ENCODE data around the gene HS3ST3A1. TPM values are rescaled to one million over a fixed set of nuclear protein-coding genes. Genes with fewer than 3 reads are reported as not detected.

HS3ST3A1 gene
- total RNA-seq, 1 donor from 2014 or later: 0.16 TPM

DNA sequence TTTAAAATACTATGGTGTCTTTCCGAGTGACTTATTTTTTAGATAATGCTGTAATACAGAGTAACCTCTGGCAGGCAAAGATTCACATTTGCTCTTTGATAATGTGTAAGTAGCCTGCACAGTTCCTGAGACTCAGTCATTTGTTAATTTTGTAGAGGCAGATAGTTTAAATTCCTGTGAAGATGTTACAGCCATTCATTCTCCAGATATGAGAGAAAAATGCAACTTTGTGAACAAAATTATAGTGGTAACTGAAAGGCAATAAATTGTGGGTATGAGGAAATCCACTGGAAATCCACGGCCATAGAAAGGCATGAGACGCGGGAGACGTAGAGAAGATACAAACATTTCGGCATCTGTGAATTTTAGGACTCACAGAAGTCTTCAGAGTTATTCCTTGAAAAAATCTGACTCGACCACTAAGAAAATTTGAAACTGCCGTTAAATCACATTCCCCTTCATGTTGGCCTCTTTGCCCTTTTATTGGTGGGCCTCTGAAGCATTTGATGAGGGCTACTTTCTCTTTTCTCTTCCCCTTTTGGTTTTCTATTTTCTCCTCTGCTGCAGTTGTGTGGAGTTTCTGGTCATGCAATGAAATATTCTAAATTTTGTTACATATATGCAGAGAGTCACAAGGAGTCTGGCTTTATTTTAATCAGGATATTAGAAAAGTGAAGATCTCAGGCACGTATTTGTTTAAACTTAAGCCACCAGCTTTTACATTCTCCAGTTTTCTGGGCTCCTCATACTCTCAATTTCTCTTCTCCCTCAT, 18.8 kb downstream of the HS3ST3A1 start:
- TF ChIP-seq, protein P1, sequence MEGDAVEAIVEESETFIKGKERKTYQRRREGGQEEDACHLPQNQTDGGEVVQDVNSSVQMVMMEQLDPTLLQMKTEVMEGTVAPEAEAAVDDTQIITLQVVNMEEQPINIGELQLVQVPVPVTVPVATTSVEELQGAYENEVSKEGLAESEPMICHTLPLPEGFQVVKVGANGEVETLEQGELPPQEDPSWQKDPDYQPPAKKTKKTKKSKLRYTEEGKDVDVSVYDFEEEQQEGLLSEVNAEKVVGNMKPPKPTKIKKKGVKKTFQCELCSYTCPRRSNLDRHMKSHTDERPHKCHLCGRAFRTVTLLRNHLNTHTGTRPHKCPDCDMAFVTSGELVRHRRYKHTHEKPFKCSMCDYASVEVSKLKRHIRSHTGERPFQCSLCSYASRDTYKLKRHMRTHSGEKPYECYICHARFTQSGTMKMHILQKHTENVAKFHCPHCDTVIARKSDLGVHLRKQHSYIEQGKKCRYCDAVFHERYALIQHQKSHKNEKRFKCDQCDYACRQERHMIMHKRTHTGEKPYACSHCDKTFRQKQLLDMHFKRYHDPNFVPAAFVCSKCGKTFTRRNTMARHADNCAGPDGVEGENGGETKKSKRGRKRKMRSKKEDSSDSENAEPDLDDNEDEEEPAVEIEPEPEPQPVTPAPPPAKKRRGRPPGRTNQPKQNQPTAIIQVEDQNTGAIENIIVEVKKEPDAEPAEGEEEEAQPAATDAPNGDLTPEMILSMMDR (IDR thresholded peaks at IDR 0.05; ENCODE audit: borderline replicate concordance): no peak
- no peak for DNase-seq
- no peaks in the 10 kb centered on the region for H3K9me3 ChIP-seq (replicated peaks)
- H3K4me1 ChIP-seq: no peaks in the 10 kb centered on the region
- no peak overlapping the region for H3K4me3 ChIP-seq
- H3K27me3 ChIP-seq (ENCODE audit: low read depth): no peaks in the 10 kb centered on the region
- no peak overlapping the region for H3K27ac ChIP-seq (replicated peaks)
- H3K36me3 ChIP-seq: no peaks in the 10 kb centered on the region
- intact Hi-C loops (cut with micrococcal nuclease): no loop called here

- TF ChIP-seq, protein P1 (IDR thresholded peaks at IDR 0.05; ENCODE audit: borderline replicate concordance): no peak
- Histone ChIP-seq H3K27me3 (ENCODE audit: low read depth) (no peaks in the 10 kb centered on the region), H3K4me3 (no peak overlapping the region), H3K36me3 (no peaks in the 10 kb centered on the region), H3K9me3 (replicated peaks) (no peaks in the 10 kb centered on the region), H3K27ac (replicated peaks) (no peak overlapping the region), H3K4me1 (no peaks in the 10 kb centered on the region)
- DNase-seq: no peak
- intact Hi-C loops (cut with micrococcal nuclease): no loop called here
Measured at GRCh38 chr17:13581925-13582324, 19.8 kb downstream of the HS3ST3A1 start.

GRCh38 chr17:13580790-13581189, 20.9 kb downstream of the HS3ST3A1 start:
- H3K27me3 ChIP-seq (ENCODE audit: low read depth): no peaks in the 10 kb centered on the region
- no peaks in the 10 kb centered on the region for H3K36me3 ChIP-seq
- no peak for DNase-seq
- TF ChIP-seq, protein P1 (IDR thresholded peaks at IDR 0.05; ENCODE audit: borderline replicate concordance): no peak
- H3K27ac ChIP-seq (replicated peaks): no peak overlapping the region
- intact Hi-C loops (cut with micrococcal nuclease): no loop called here
- no peaks in the 10 kb centered on the region for H3K4me1 ChIP-seq
- no peaks in the 10 kb centered on the region for H3K9me3 ChIP-seq (replicated peaks)
- H3K4me3 ChIP-seq: no peak overlapping the region

- no peaks in the 10 kb centered on the region for H3K4me1 ChIP-seq
- no peaks in the 10 kb centered on the region for H3K36me3 ChIP-seq
- no peak overlapping the region for H3K4me3 ChIP-seq
- no peaks in the 10 kb centered on the region for H3K27me3 ChIP-seq (ENCODE audit: low read depth)
- no peaks in the 10 kb centered on the region for H3K9me3 ChIP-seq (replicated peaks)
- H3K27ac ChIP-seq (replicated peaks): no peak overlapping the region
- TF ChIP-seq, protein P1 (IDR thresholded peaks at IDR 0.05; ENCODE audit: borderline replicate concordance): no peak
- DNase-seq: no peak
- intact Hi-C loops (cut with micrococcal nuclease): no loop called here
Measured at GRCh38 chr17:13576661-13577526, 24.8 kb downstream of the HS3ST3A1 start.

GRCh38 chr17:13575922-13576419, 25.8 kb downstream of the HS3ST3A1 start:
- DNase-seq: no peak
- Histone ChIP-seq H3K27me3 (ENCODE audit: low read depth) (no peaks in the 10 kb centered on the region), H3K36me3 (no peaks in the 10 kb centered on the region), H3K4me3 (no peak overlapping the region), H3K9me3 (replicated peaks) (no peaks in the 10 kb centered on the region), H3K4me1 (no peaks in the 10 kb centered on the region), H3K27ac (replicated peaks) (no peak overlapping the region)
- intact Hi-C loops (cut with micrococcal nuclease): no loop called here
- TF ChIP-seq, protein P1 (IDR thresholded peaks at IDR 0.05; ENCODE audit: borderline replicate concordance): no peak

Measured in left ventricle myocardium inferior (tissue), 1 donor.